Lung (tissue), 12 donors: ENCODE results near the gene SNX9. TPM values are rescaled to one million over a fixed set of nuclear protein-coding genes. Genes with fewer than 3 reads are reported as not detected.
A peak's percentile ranks its signal among the peaks of the same experiment; 100 is the strongest.

ENCODE experiments used
- ATAC-seq: fragments of 200-7000 bp; cut with Tn5 transposase; one replicate; pipeline ENCODE4 v1.9.1; 2020; ENCODE audit warnings: moderate number of reproducible peaks; ENCODE audit not compliant: insufficient read depth, low FRiP score
- DNase-seq, 3 donors: peaks; one replicate each; pipeline ENCODE4 v3.0.0-alpha.2; 2013 to 2017
- H3K27ac ChIP-seq, 2 donors: one replicate each; pipeline ENCODE4 v1.5.1; 2013; ENCODE audit warnings: mild to moderate bottlenecking in 2 of 2, moderate library complexity in 2 of 2, control low read depth in 1 of 2, inconsistent platforms in 1 of 2, low read depth in 1 of 2, low read length in 1 of 2
- H3K27me3 ChIP-seq, 3 donors: one replicate each; pipeline ENCODE4 v1.5.1; 2013; ENCODE audit warnings: low read length in 2 of 3; ENCODE audit not compliant: control insufficient read depth in 3 of 3, insufficient read depth in 3 of 3
- H3K36me3 ChIP-seq, 4 donors: one replicate each; pipeline ENCODE4 v1.5.1; 2013; ENCODE audit warnings: low read length in 4 of 4, mild to moderate bottlenecking in 1 of 4, moderate library complexity in 1 of 4; ENCODE audit not compliant: control insufficient read depth in 4 of 4, insufficient read depth in 4 of 4
- H3K4me1 ChIP-seq, 5 donors: one replicate each; pipeline ENCODE4 v1.5.1; 2013; ENCODE audit warnings: low read length in 5 of 5, mild to moderate bottlenecking in 2 of 5, moderate library complexity in 1 of 5; ENCODE audit not compliant: control insufficient read depth in 5 of 5, insufficient read depth in 5 of 5
- H3K4me3 ChIP-seq: one replicate; pipeline ENCODE4 v1.5.1; 2013; ENCODE audit warnings: mild to moderate bottlenecking, control low read depth, moderate library complexity
- H3K9ac ChIP-seq, 2 donors: one replicate each; pipeline ENCODE4 v1.5.1; 2013; ENCODE audit warnings: low read length in 2 of 2, control low read depth in 1 of 2; ENCODE audit not compliant: insufficient read depth in 1 of 2
- H3K9me3 ChIP-seq, 4 donors: one replicate each; pipeline ENCODE4 v1.5.1; 2013; ENCODE audit warnings: low read length in 3 of 4, mild to moderate bottlenecking in 1 of 4, moderate library complexity in 1 of 4; ENCODE audit not compliant: control insufficient read depth in 4 of 4, insufficient read depth in 3 of 4
- WGBS, 2 donors: extraction: QIAGEN DNeasy Blood & Tissue Kit; methylation state at CpG; one replicate each; pipeline ENCODE4 v1.1.7; 2013; 5-methylcytosine and 5-hydroxymethylcytosine counted together
- polyA plus RNA-seq, 2 donors: library from polyadenylated mRNA; stranded (reverse); fragments of 200-250 nt; gene quantifications; one replicate each; pipeline ENCODE4 v1.2.1, GENCODE V29; 2013
- total RNA-seq, 2 donors: library from RNA; depleted of rRNA in 1 of 2; stranded (reverse); fragments of >200 nt in 1 of 2; gene quantifications; one replicate each; pipeline ENCODE4 v1.2.1, GENCODE V29; 2014 to 2021
- TF ChIP-seq, protein P1 (sequence below): IDR thresholded peaks from 2 replicates; pipeline ENCODE4 v1.5.1; 2012; ENCODE audit warnings: mild to moderate bottlenecking; ENCODE audit errors: control extremely low read depth, extremely low read depth
- donor health status: control.
- donor health status: control.
- donor health status: Bipolar disorder and iron deficiency.
- donor health status: healthy.
- donor health status: DM: yes; HTN: yes; CAD: no.

Gene SNX9
- total and polyA plus RNA-seq, 4 donors = 13.8 to 35.0 (median 23.8) TPM

- Histone ChIP-seq H3K27me3 (no peaks in the 10 kb centered on the region), H3K9me3 (no peaks in the 10 kb centered on the region), H3K9ac (no peak overlapping the region), H3K4me1 (peaks cover 0 to 43% (median 6%) of the 10 kb centered on the region in 5 donors), H3K27ac (no peak overlapping the region), H3K4me3 (no peak overlapping the region), H3K36me3 (no peaks in the 10 kb centered on the region)
- ATAC-seq (peak; percentile 47), DNase-seq (no peak)
- WGBS, 2 donors = 76 to 89% methylated on average over 3 of the region's 3 CpGs
- TF ChIP-seq, protein P1, sequence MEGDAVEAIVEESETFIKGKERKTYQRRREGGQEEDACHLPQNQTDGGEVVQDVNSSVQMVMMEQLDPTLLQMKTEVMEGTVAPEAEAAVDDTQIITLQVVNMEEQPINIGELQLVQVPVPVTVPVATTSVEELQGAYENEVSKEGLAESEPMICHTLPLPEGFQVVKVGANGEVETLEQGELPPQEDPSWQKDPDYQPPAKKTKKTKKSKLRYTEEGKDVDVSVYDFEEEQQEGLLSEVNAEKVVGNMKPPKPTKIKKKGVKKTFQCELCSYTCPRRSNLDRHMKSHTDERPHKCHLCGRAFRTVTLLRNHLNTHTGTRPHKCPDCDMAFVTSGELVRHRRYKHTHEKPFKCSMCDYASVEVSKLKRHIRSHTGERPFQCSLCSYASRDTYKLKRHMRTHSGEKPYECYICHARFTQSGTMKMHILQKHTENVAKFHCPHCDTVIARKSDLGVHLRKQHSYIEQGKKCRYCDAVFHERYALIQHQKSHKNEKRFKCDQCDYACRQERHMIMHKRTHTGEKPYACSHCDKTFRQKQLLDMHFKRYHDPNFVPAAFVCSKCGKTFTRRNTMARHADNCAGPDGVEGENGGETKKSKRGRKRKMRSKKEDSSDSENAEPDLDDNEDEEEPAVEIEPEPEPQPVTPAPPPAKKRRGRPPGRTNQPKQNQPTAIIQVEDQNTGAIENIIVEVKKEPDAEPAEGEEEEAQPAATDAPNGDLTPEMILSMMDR = no peak
These were observed 38.8 kb downstream of the SNX9 start for GRCh38 chr6:157861814-157862213.

DNA sequence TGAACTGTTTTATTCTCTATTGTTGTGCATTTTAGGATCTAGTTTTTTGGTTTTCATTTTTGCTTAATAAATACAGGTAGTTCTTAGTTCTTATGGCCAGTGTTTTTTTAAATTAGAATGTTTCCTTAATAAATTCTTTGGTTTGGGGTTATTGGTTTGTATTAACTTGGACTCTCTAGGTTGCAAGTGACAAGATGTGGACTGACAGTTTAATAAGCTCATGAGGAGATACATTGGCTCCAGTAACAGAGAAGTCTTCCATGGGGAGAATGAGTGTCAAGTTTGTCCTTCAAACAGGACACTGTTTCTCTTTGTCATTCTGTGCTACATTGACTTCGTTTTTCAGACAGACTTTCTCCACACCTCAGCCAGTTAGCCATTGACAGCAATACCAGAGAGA lies 39.7 kb downstream of the SNX9 start:
- no peak overlapping the region for H3K4me3 ChIP-seq
- ATAC-seq (no peak), DNase-seq (no peak)
- TF ChIP-seq, protein P1 = no peak
- H3K27ac ChIP-seq = no peak overlapping the region
- no peak overlapping the region for H3K9ac ChIP-seq
- WGBS, 2 donors = 74 to 84% methylated on average over 1 of the region's 1 CpG
- H3K36me3 ChIP-seq = no peaks in the 10 kb centered on the region
- no peaks in the 10 kb centered on the region for H3K9me3 ChIP-seq
- H3K27me3 ChIP-seq = no peaks in the 10 kb centered on the region
- peaks cover 0 to 50% (median 7%) of the 10 kb centered on the region in 5 donors for H3K4me1 ChIP-seq

GRCh38 chr6:157864185-157864761 lies 41.2 kb downstream of the SNX9 start:
- Histone ChIP-seq H3K36me3 (peaks cover 0 to 5% (median 1%) of the 10 kb centered on the region in 4 donors), H3K4me1 (peaks cover 0 to 49% (median 7%) of the 10 kb centered on the region in 5 donors), H3K4me3 (no peak overlapping the region), H3K9me3 (no peaks in the 10 kb centered on the region), H3K27ac (no peak overlapping the region), H3K27me3 (no peaks in the 10 kb centered on the region), H3K9ac (no peak overlapping the region)
- no peak for ATAC-seq
- no peak for DNase-seq
- WGBS, 2 donors = 96 to 98% methylated on average over 11 of the region's 11 CpGs
- TF ChIP-seq, protein P1 = no peak

- DNase-seq = no peak
- peaks cover 0 to 12% (median 9%) of the 10 kb centered on the region in 4 donors for H3K36me3 ChIP-seq
- peaks cover 0 to 40% (median 11%) of the 10 kb centered on the region in 5 donors for H3K4me1 ChIP-seq
- whole genome bisulfite sequencing, 2 donors = 96 to 99% methylated on average over 6 of the region's 6 CpGs
- ATAC-seq = no peak
- TF ChIP-seq, protein P1 = no peak
- H3K9ac ChIP-seq = no peak overlapping the region
- H3K9me3 ChIP-seq = no peaks in the 10 kb centered on the region
- H3K27ac ChIP-seq = no peak overlapping the region
- no peak overlapping the region for H3K4me3 ChIP-seq
- H3K27me3 ChIP-seq = no peaks in the 10 kb centered on the region
These were observed 42.2 kb downstream of the SNX9 start for GRCh38 chr6:157865249-157865648.
